HG02852 (cell line): ENCODE measurements around the gene PRTG.
"Not testable (repeated sequence)": the region's sequence is repeated elsewhere in the genome, so short reads cannot be mapped to it uniquely, and the experiment has no call there.

Source experiments
- ATAC-seq: cut with Tn5 transposase; IDR thresholded peaks from one replicate; pipeline ENCODE4 v1.9.1; 2021; ENCODE audit warnings: mild to moderate bottlenecking, moderate library complexity; ENCODE audit not compliant: unreplicated experiment

The PRTG gene

GRCh38 chr15:55707518-55707917 lies 35.4 kb downstream of the PRTG start:
- ATAC-seq: no peak

- ATAC-seq: no peak
Measured at GRCh38 chr15:55703873-55704301, 39.1 kb downstream of the PRTG start.

- ATAC-seq: no peak
Measured at GRCh38 chr15:55700876-55701275, 42.1 kb downstream of the PRTG start.

- no peak for ATAC-seq
Measured at GRCh38 chr15:55698653-55699052, 44.3 kb downstream of the PRTG start.

- no peak for ATAC-seq
Measured at GRCh38 chr15:55696221-55696620, 46.7 kb downstream of the PRTG start.

GRCh38 chr15:55695432-55695831 lies 47.5 kb downstream of the PRTG start:
- no peak for ATAC-seq

- ATAC-seq: peak; percentile 92
Measured at GRCh38 chr15:55694652-55695150, 48.3 kb downstream of the PRTG start.

GRCh38 chr15:55693116-55693515 lies 49.8 kb downstream of the PRTG start:
- not testable (repeated sequence) for ATAC-seq

- ATAC-seq: no peak
Measured at GRCh38 chr15:55687792-55688191, 55.2 kb downstream of the PRTG start.

GRCh38 chr15:55685286-55685685 lies 57.7 kb downstream of the PRTG start:
- ATAC-seq: peak; percentile 96

- ATAC-seq: no peak
Measured at GRCh38 chr15:55683376-55683775, 59.6 kb downstream of the PRTG start.

- ATAC-seq: no peak
Measured at GRCh38 chr15:55681631-55682030, 61.3 kb downstream of the PRTG start.

- no peak for ATAC-seq
Measured at GRCh38 chr15:55676507-55676906, 66.4 kb downstream of the PRTG start.

GRCh38 chr15:55673287-55673686 lies 69.7 kb downstream of the PRTG start:
- no peak for ATAC-seq

- ATAC-seq: no peak
Measured at GRCh38 chr15:55669270-55669669, 73.7 kb downstream of the PRTG start.

GRCh38 chr15:55665605-55666227 lies 77.2 kb downstream of the PRTG start:
- no peak for ATAC-seq

- no peak for ATAC-seq
Measured at GRCh38 chr15:55661428-55661827, 81.5 kb downstream of the PRTG start.

GRCh38 chr15:55660153-55660552 lies 82.8 kb downstream of the PRTG start:
- ATAC-seq: no peak

- no peak for ATAC-seq
Measured at GRCh38 chr15:55659481-55659880, 83.5 kb downstream of the PRTG start.

GRCh38 chr15:55658886-55659285 lies 84.1 kb downstream of the PRTG start:
- no peak for ATAC-seq

- ATAC-seq: no peak
Measured at GRCh38 chr15:55654561-55655031, 88.4 kb downstream of the PRTG start.

GRCh38 chr15:55652909-55653495 lies 90.0 kb downstream of the PRTG start:
- no peak for ATAC-seq

- ATAC-seq: no peak
Measured at GRCh38 chr15:55652359-55652758, 90.6 kb downstream of the PRTG start.
